Psoas muscle (tissue), 8 donors: ENCODE data around the gene CERS4. TPM values are rescaled to one million over a fixed set of nuclear protein-coding genes. Genes with fewer than 3 reads are reported as not detected.

Experiments used
- ATAC-seq, 4 donors: fragments of 200-7000 bp; cut with Tn5 transposase; one replicate each; pipeline ENCODE4 v1.9.1; 2020; ENCODE audit warnings: moderate library complexity in 3 of 4, mild to moderate bottlenecking in 2 of 4
- DNase-seq, 2 donors: peaks; one replicate each; pipeline ENCODE4 v3.0.0-alpha.2; 2020
- H3K27ac ChIP-seq: fragments of 200-600 bp; one replicate; pipeline ENCODE4 v1.8.0; 2022
- H3K27me3 ChIP-seq, 3 donors: fragments of 200-600 bp in 1 of 3; one replicate each; pipeline versions ENCODE4 v1.6.1 to v1.8.0; 2013 to 2022; ENCODE audit warnings: low read length in 2 of 3, mild to moderate bottlenecking in 2 of 3, moderate library complexity in 1 of 3; ENCODE audit not compliant: insufficient read depth in 3 of 3
- H3K36me3 ChIP-seq, 2 donors: fragments of 200-600 bp in 1 of 2; one replicate each; pipeline versions ENCODE4 v1.6.1 to v1.8.0; 2013 to 2022; ENCODE audit warnings: low read depth in 1 of 2, mild to moderate bottlenecking in 1 of 2, moderate library complexity in 1 of 2; ENCODE audit not compliant: insufficient read depth in 1 of 2
- H3K4me1 ChIP-seq: fragments of 200-600 bp; one replicate; pipeline ENCODE4 v1.8.0; 2022
- H3K4me3 ChIP-seq: fragments of 200-600 bp; one replicate; pipeline ENCODE4 v1.8.0; 2022; ENCODE audit warnings: mild to moderate bottlenecking
- H3K9me3 ChIP-seq: fragments of 200-600 bp; one replicate; pipeline ENCODE4 v1.8.0; 2022
- CTCF ChIP-seq: fragments of 200-600 bp; IDR thresholded peaks from one replicate; pipeline ENCODE4 v1.8.0; 2022; ENCODE audit warnings: antibody characterized with exemption
- WGBS, 3 donors: extraction: QIAGEN DNeasy Blood & Tissue Kit; methylation state at CpG; one replicate each; pipeline versions ENCODE4 v1.1.6 to v1.1.7; 2013; 5-methylcytosine and 5-hydroxymethylcytosine counted together
- intact Hi-C, 2 donors: fragments of 100-400 bp; cut with DNase I; formaldehyde crosslinking; loops; one replicate each; pipeline versions ENCODE4 v1.11.0 to v1.14.2; 2022
- polyA plus RNA-seq, 3 donors: library from polyadenylated mRNA; stranded (reverse); fragments of 200-250 nt; gene quantifications; one replicate each; pipeline ENCODE4 v1.2.3, GENCODE V29; 2013
- total RNA-seq, 4 donors: library from RNA; stranded (reverse); fragmentation: NEBNext Ultra II Directional in 2 of 4; extraction: Animal tissue kit (Norgen Biotek cat#: 25700) in 2 of 4; gene quantifications; one replicate each; pipeline versions ENCODE4 v1.2.1 to v1.2.4, GENCODE V29; 2021 to 2023
- donor health status: healthy with polysubstance abuse.
- donor health status: DM: no; HTN: no; CAD: no; lungs with moderate emphysema.
- donor health status: Bipolar disorder and iron deficiency.
- donor health status: healthy.
- donor health status: DM: yes; HTN: yes; CAD: no.
- donor health status: DM: no; HTN: no; CAD: no.
- donor health status: DM: no; HTN: no; CAD: no.
- donor health status: DM: yes; HTN: yes; CAD: no.

Gene CERS4
- total and polyA plus RNA-seq, 7 donors = 1.1 to 4.8 (median 2.8) TPM

- 69 to 74% (median 70%) methylated on average over 7 of the region's 7 CpGs for WGBS, 3 donors
These were observed 41.4 kb downstream of the CERS4 start for GRCh38 chr19:8250596-8250995.

GRCh38 chr19:8251025-8251472 lies 41.9 kb downstream of the CERS4 start:
- intact Hi-C loops = loop anchor here in 1 of 2 donors (5.0 to 10.0 kb wide), 2 partner anchors 94 to 396 kb away; no protein-coding TSS in a partner anchor
- TF ChIP-seq CTCF = no peak
- ATAC-seq (peak; percentile 75 to 93 (median 84)), DNase-seq (peak; percentile 82 to 86)
- Histone ChIP-seq H3K36me3 (no peaks in the 10 kb centered on the region), H3K4me1 (no peaks in the 10 kb centered on the region), H3K4me3 (no peak overlapping the region), H3K9me3 (no peaks in the 10 kb centered on the region), H3K27ac (peak overlapping the region; percentile 2), H3K27me3 (no peaks in the 10 kb centered on the region)
- WGBS, 3 donors = 19 to 26% (median 25%) methylated on average over 14 of the region's 14 CpGs

More at GRCh38 chr19:8250596-8250995, 41.4 kb downstream of the CERS4 start:
- H3K9me3 ChIP-seq = no peaks in the 10 kb centered on the region
- peak overlapping the region; percentile 2 for H3K27ac ChIP-seq
- DNase-seq = no peak
- H3K27me3 ChIP-seq = no peaks in the 10 kb centered on the region
- H3K4me1 ChIP-seq = no peaks in the 10 kb centered on the region
- H3K4me3 ChIP-seq = no peak overlapping the region
- intact Hi-C loops = loop anchor here in 1 of 2 donors (5.0 to 10.0 kb wide), 2 partner anchors 93 to 396 kb away; no protein-coding TSS in a partner anchor
- ATAC-seq = peak in 1 of 4 donors; percentile 9
- H3K36me3 ChIP-seq = no peaks in the 10 kb centered on the region
- no peak for TF ChIP-seq CTCF

GRCh38 chr19:8252922-8253589 lies 43.9 kb downstream of the CERS4 start:
- WGBS, 3 donors = 21 to 33% (median 23%) methylated on average over 13 of the region's 13 CpGs
- TF ChIP-seq CTCF = peak; percentile 95

GRCh38 chr19:8253678-8254077 lies 44.5 kb downstream of the CERS4 start:
- intact Hi-C loops = loop anchor here (1.0 to 10.0 kb wide), 5 partner anchors 96 to 399 kb away; no protein-coding TSS in a partner anchor
- Histone ChIP-seq H3K4me1 (no peaks in the 10 kb centered on the region), H3K9me3 (no peaks in the 10 kb centered on the region), H3K27ac (no peak overlapping the region), H3K4me3 (no peak overlapping the region), H3K27me3 (no peaks in the 10 kb centered on the region), H3K36me3 (peaks cover 0 to 3% of the 10 kb centered on the region in 2 donors)
- TF ChIP-seq CTCF = no peak
- peak in 1 of 2 donors; percentile 26 for DNase-seq
- WGBS, 3 donors = 75 to 90% (median 80%) methylated on average over 12 of the region's 12 CpGs
- no peak for ATAC-seq

More at GRCh38 chr19:8252922-8253589, 43.9 kb downstream of the CERS4 start:
- ATAC-seq (peak; percentile 67 to 91 (median 78)), DNase-seq (peak; percentile 83 to 90)
- intact Hi-C loops = loop anchor here (1.0 to 10.0 kb wide), 5 partner anchors 96 to 398 kb away; no protein-coding TSS in a partner anchor
- Histone ChIP-seq H3K9me3 (no peaks in the 10 kb centered on the region), H3K4me3 (no peak overlapping the region), H3K4me1 (no peaks in the 10 kb centered on the region), H3K36me3 (peaks cover 0 to 3% of the 10 kb centered on the region in 2 donors), H3K27me3 (no peaks in the 10 kb centered on the region), H3K27ac (no peak overlapping the region)
